Fibroblast of lung (primary cell): Measurements from ENCODE around the gene EFNB2. TPM values are rescaled to one million over a fixed set of nuclear protein-coding genes. Genes with fewer than 3 reads are reported as not detected.

Experiments
- DNase-seq, 2 donors: peaks; one replicate each; pipeline versions ENCODE4 v3.0.0 to v3.0.0-alpha.2; 2010; ENCODE audit warnings: low read depth in 2 of 2
- H2AFZ ChIP-seq: 2 replicates; pipeline ENCODE4 v1.5.1; 2012; ENCODE audit warnings: low read length, control low read depth, inconsistent platforms
- H3K27ac ChIP-seq: 2 replicates; pipeline ENCODE4 v1.5.1; 2011; ENCODE audit warnings: low read length, control low read depth; ENCODE audit not compliant: insufficient read depth
- H3K27me3 ChIP-seq: 2 replicates; pipeline ENCODE4 v1.5.1; 2011; ENCODE audit warnings: mild to moderate bottlenecking, low read length; ENCODE audit not compliant: control insufficient read depth, insufficient read depth
- H3K36me3 ChIP-seq: 2 replicates; pipeline ENCODE4 v1.5.1; 2011; ENCODE audit warnings: low read length; ENCODE audit not compliant: control insufficient read depth, insufficient read depth
- H3K4me1 ChIP-seq: 2 replicates; pipeline ENCODE4 v1.5.1; 2011; ENCODE audit warnings: low read length; ENCODE audit not compliant: control insufficient read depth, insufficient read depth; ENCODE audit errors: extremely low read depth
- H3K4me2 ChIP-seq: 2 replicates; pipeline ENCODE4 v1.5.1; 2011; ENCODE audit warnings: low read length, control low read depth; ENCODE audit not compliant: insufficient read depth; ENCODE audit errors: extremely low read depth
- H3K4me3 ChIP-seq, 4 experiments: fragments of 200-600 bp in 1 of 4; sonication (generic) in 1 of 4; replicated peaks in 1 of 4; 2 replicates each; pipeline ENCODE4 v1.5.1; 2011 to 2016; ENCODE audit warnings: low read length in 4 of 4, low read depth in 3 of 4, mild to moderate bottlenecking in 3 of 4, control low read depth in 2 of 4, inconsistent platforms in 1 of 4, mixed read lengths in 1 of 4; ENCODE audit not compliant: insufficient read depth in 1 of 4; ENCODE audit errors: control extremely low read depth in 1 of 4
- H3K79me2 ChIP-seq: 2 replicates; pipeline ENCODE4 v1.5.1; 2012; ENCODE audit warnings: mild to moderate bottlenecking, low read length, inconsistent platforms; ENCODE audit not compliant: control insufficient read depth, insufficient read depth
- H3K9ac ChIP-seq: 2 replicates; pipeline ENCODE4 v1.5.1; 2011; ENCODE audit warnings: mild to moderate bottlenecking, low read length, control low read depth; ENCODE audit not compliant: insufficient read depth
- H3K9me3 ChIP-seq: 2 replicates; pipeline ENCODE4 v1.5.1; 2012; ENCODE audit warnings: low read depth, low read length; ENCODE audit not compliant: control insufficient read depth, insufficient read depth
- H4K20me1 ChIP-seq: 2 replicates; pipeline ENCODE4 v1.5.1; 2011; ENCODE audit warnings: low read length; ENCODE audit not compliant: control insufficient read depth, insufficient read depth; ENCODE audit errors: extremely low read depth
- EZH2 ChIP-seq: IDR thresholded peaks from 2 replicates; pipeline ENCODE4 v1.5.1; 2012; ENCODE audit warnings: low read length, control low read depth, mild to moderate bottlenecking; ENCODE audit errors: missing control alignments
- polyA plus RNA-seq, 2 donors: library from polyadenylated mRNA; depleted of rRNA in 1 of 2; stranded (reverse) in 1 of 2; unstranded in 1 of 2; fragments of >200 nt; gene quantifications; 2 replicates each; pipeline ENCODE4 v1.2.1, GENCODE V29; 2011 to 2012; ENCODE audit warnings: missing spikeins in 1 of 2
- total RNA-seq: library from RNA; depleted of rRNA; stranded (reverse); fragments of >200 nt; gene quantifications from 2 replicates; pipeline ENCODE4 v1.2.1, GENCODE V29; 2014
- TF ChIP-seq, protein P1 (sequence below), 2 donors: IDR thresholded peaks in 1 of 2; conservative IDR thresholded peaks in 1 of 2; 1 replicate in 1 of 2; 2 replicates in 1 of 2; pipeline ENCODE4 v1.5.1; 2011 to 2012; ENCODE audit warnings: low read length in 2 of 2, control low read depth in 1 of 2, inconsistent platforms in 1 of 2, low read depth in 1 of 2, mild to moderate bottlenecking in 1 of 2

EFNB2 gene
- total and polyA plus RNA-seq, 2 donors (not counting 1 experiment from before 2014, with no cell fraction given) = 13.5 to 20.0 TPM

DNA sequence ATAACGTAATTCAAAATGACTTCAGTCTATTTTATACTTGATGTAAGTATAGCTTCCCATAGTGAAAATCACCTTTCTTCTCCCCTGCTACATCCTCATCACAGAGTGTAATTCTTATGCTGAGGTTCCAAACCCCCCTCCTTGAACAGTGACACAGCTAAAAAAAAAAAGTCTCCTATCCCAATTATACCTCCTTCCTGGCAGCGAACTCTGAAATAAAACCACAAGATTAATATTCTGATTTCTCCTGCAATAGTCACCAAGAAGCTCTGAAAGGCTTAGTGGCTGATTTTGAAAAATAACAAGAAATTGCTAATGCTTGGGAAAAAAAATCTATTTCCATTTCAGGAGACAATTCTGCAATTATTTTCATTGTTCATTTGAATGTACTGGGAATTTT lies 36.3 kb downstream of the EFNB2 start:
- H2AFZ ChIP-seq = no peak overlapping the region
- H3K9me3 ChIP-seq = no peaks in the 10 kb centered on the region
- peak in 1 of 2 donors; percentile 63 for DNase-seq
- TF ChIP-seq, protein P1, sequence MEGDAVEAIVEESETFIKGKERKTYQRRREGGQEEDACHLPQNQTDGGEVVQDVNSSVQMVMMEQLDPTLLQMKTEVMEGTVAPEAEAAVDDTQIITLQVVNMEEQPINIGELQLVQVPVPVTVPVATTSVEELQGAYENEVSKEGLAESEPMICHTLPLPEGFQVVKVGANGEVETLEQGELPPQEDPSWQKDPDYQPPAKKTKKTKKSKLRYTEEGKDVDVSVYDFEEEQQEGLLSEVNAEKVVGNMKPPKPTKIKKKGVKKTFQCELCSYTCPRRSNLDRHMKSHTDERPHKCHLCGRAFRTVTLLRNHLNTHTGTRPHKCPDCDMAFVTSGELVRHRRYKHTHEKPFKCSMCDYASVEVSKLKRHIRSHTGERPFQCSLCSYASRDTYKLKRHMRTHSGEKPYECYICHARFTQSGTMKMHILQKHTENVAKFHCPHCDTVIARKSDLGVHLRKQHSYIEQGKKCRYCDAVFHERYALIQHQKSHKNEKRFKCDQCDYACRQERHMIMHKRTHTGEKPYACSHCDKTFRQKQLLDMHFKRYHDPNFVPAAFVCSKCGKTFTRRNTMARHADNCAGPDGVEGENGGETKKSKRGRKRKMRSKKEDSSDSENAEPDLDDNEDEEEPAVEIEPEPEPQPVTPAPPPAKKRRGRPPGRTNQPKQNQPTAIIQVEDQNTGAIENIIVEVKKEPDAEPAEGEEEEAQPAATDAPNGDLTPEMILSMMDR (conservative IDR thresholded peaks at IDR 0.05 in 1 of 2, IDR thresholded peaks at IDR 0.05 in 1 of 2; ENCODE audit: low read depth in 1 of 2, low read length in 2 of 2) = no peak
- no peak for TF ChIP-seq EZH2
- no peaks in the 10 kb centered on the region for H4K20me1 ChIP-seq
- no peak overlapping the region for H3K4me3 ChIP-seq
- H3K27me3 ChIP-seq = no peaks in the 10 kb centered on the region
- no peaks in the 10 kb centered on the region for H3K79me2 ChIP-seq
- H3K27ac ChIP-seq = no peak overlapping the region
- H3K36me3 ChIP-seq = no peaks in the 10 kb centered on the region
- H3K9ac ChIP-seq = no peak overlapping the region
- no peak overlapping the region for H3K4me2 ChIP-seq
- H3K4me1 ChIP-seq = no peaks in the 10 kb centered on the region

DNA sequence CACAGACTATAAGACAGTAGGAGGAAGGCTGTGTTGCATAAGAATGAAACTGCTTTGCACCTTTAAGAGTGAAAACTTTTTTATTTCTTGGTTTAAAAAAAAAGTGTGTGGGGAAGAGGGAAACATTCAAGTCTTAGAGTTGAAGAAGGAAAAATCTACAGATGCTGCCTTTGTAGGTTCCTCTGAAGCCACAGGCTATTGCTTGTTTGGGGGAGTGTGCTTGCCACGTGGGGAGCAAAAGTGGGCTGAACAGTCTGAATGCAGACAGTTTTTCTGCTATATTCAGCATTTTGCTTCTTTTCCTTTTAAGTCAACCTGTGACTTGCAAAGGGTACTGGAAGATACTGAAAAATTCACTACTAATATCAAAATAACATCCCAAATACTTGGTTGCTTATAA lies 36.9 kb downstream of the EFNB2 start:
- Histone ChIP-seq H3K36me3 (no peaks in the 10 kb centered on the region), H3K4me2 (no peak overlapping the region), H4K20me1 (no peaks in the 10 kb centered on the region), H3K4me1 (no peaks in the 10 kb centered on the region), H3K9ac (no peak overlapping the region), H3K27ac (no peak overlapping the region), H3K79me2 (no peaks in the 10 kb centered on the region), H3K4me3 (no peak overlapping the region), H2AFZ (no peak overlapping the region), H3K9me3 (no peaks in the 10 kb centered on the region), H3K27me3 (no peaks in the 10 kb centered on the region)
- no peak for DNase-seq
- TF ChIP-seq EZH2 = no peak
- TF ChIP-seq, protein P1 (conservative IDR thresholded peaks at IDR 0.05 in 1 of 2, IDR thresholded peaks at IDR 0.05 in 1 of 2; ENCODE audit: low read depth in 1 of 2, low read length in 2 of 2) = no peak

DNA sequence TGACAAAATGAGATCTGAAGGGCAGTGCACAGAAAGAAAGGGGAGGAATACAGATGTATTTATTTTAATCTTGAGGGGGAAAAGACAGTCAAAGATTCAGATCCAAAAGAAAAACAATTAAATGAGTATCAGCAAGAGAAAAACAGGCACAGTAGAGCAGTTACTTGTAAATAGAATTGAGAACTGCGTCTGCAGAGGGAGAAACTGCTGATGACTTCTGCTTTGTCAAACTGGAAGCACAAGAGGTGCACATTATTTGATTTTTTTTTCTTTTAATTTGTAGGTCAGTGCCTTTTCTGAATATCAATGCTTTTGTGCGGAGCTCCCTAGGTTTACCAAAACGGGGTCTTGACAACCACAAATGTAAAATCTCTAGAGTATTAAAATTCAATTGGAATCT lies 37.3 kb downstream of the EFNB2 start:
- H3K4me1 ChIP-seq = no peaks in the 10 kb centered on the region
- no peaks in the 10 kb centered on the region for H3K9me3 ChIP-seq
- H4K20me1 ChIP-seq = no peaks in the 10 kb centered on the region
- no peak for TF ChIP-seq EZH2
- TF ChIP-seq, protein P1 (conservative IDR thresholded peaks at IDR 0.05 in 1 of 2, IDR thresholded peaks at IDR 0.05 in 1 of 2; ENCODE audit: low read depth in 1 of 2, low read length in 2 of 2) = no peak
- H3K36me3 ChIP-seq = no peaks in the 10 kb centered on the region
- no peak overlapping the region for H2AFZ ChIP-seq
- H3K4me2 ChIP-seq = no peak overlapping the region
- no peaks in the 10 kb centered on the region for H3K27me3 ChIP-seq
- H3K9ac ChIP-seq = no peak overlapping the region
- H3K27ac ChIP-seq = no peak overlapping the region
- DNase-seq = no peak
- no peaks in the 10 kb centered on the region for H3K79me2 ChIP-seq
- no peak overlapping the region for H3K4me3 ChIP-seq
